Natural killer cell treated with Interleukin-12 subunit alpha and Interleukin-12 subunit beta and Interleukin-15 and Interleukin-18, amount 100 ng/mL, for 72 hours (primary cell): Measurements from ENCODE around the gene LAPTM5. TPM values are rescaled to one million over a fixed set of nuclear protein-coding genes. Genes with fewer than 3 reads are reported as not detected.

Source experiments
- ATAC-seq, 2 donors: fragments of 150-1000 bp; cut with Tn5 transposase in 1 of 2; sonication (Bioruptor Pico), chemical (Tn5 transposase) in 1 of 2; 2 replicates each; pipeline ENCODE4 v1.10.0; 2021
- DNase-seq: peaks from one replicate; pipeline ENCODE4 v3.0.0; 2022; ENCODE audit warnings: low spot score
- H3K27ac Mint-ChIP-seq, 2 donors: 1 replicate in 1 of 2; 2 replicates in 1 of 2; pipeline ENCODE4 v1.8.0; 2022; ENCODE audit warnings: mixed read lengths in 2 of 2, mild to moderate bottlenecking in 1 of 2, moderate library complexity in 1 of 2
- H3K27me3 Mint-ChIP-seq, 2 donors: 1 replicate in 1 of 2; 2 replicates in 1 of 2; pipeline ENCODE4 v1.8.0; 2022; ENCODE audit warnings: mixed read lengths in 2 of 2
- H3K36me3 Mint-ChIP-seq: one replicate; pipeline ENCODE4 v1.8.0; 2022; ENCODE audit warnings: mixed read lengths
- H3K4me1 Mint-ChIP-seq, 2 donors: 1 replicate in 1 of 2; 2 replicates in 1 of 2; pipeline ENCODE4 v1.8.0; 2022; ENCODE audit warnings: low read depth in 2 of 2, mixed read lengths in 2 of 2, mild to moderate bottlenecking in 1 of 2
- H3K4me3 Mint-ChIP-seq: one replicate; pipeline ENCODE4 v1.8.0; 2022; ENCODE audit warnings: mixed read lengths
- H3K9me3 Mint-ChIP-seq: 2 replicates; pipeline ENCODE4 v1.8.0; 2022; ENCODE audit warnings: mixed read lengths
- total RNA-seq, 2 donors: library from RNA; stranded (reverse); gene quantifications; one replicate each; pipeline ENCODE4 v1.2.3, GENCODE V29; 2022

The LAPTM5 gene
- total RNA-seq, 2 donors from 2014 or later = 150 to 153 TPM

GRCh38 chr1:30716646-30717045 lies 40.9 kb downstream of the LAPTM5 start:
- peaks cover 0 to 24% of the 10 kb centered on the region in 2 donors for H3K4me1 Mint-ChIP-seq
- H3K27ac Mint-ChIP-seq = no peak overlapping the region
- H3K27me3 Mint-ChIP-seq = peaks cover 0 to 3% of the 10 kb centered on the region in 2 donors
- H3K9me3 Mint-ChIP-seq = no peaks in the 10 kb centered on the region
- ATAC-seq = no peak
- H3K4me3 Mint-ChIP-seq = peak overlapping the region; percentile 51
- no peak for DNase-seq
- H3K36me3 Mint-ChIP-seq = no peaks in the 10 kb centered on the region

GRCh38 chr1:30715886-30716285 lies 41.7 kb downstream of the LAPTM5 start:
- ATAC-seq (no peak), DNase-seq (no peak)
- H3K36me3 Mint-ChIP-seq = no peaks in the 10 kb centered on the region
- H3K4me1 Mint-ChIP-seq = peaks cover 0 to 24% of the 10 kb centered on the region in 2 donors
- no peak overlapping the region for H3K4me3 Mint-ChIP-seq
- H3K27ac Mint-ChIP-seq = no peak overlapping the region
- H3K27me3 Mint-ChIP-seq = peaks cover 0 to 5% of the 10 kb centered on the region in 2 donors
- no peaks in the 10 kb centered on the region for H3K9me3 Mint-ChIP-seq

GRCh38 chr1:30715216-30715615 lies 42.4 kb downstream of the LAPTM5 start:
- ATAC-seq = no peak
- no peaks in the 10 kb centered on the region for H3K9me3 Mint-ChIP-seq
- H3K36me3 Mint-ChIP-seq = no peaks in the 10 kb centered on the region
- DNase-seq = no peak
- no peak overlapping the region for H3K27ac Mint-ChIP-seq
- H3K4me3 Mint-ChIP-seq = no peak overlapping the region
- peaks cover 0 to 5% of the 10 kb centered on the region in 2 donors for H3K27me3 Mint-ChIP-seq
- H3K4me1 Mint-ChIP-seq = peaks cover 0 to 22% of the 10 kb centered on the region in 2 donors

- H3K4me3 Mint-ChIP-seq = no peak overlapping the region
- ATAC-seq = no peak
- no peak overlapping the region for H3K27ac Mint-ChIP-seq
- DNase-seq = no peak
- no peaks in the 10 kb centered on the region for H3K9me3 Mint-ChIP-seq
- H3K27me3 Mint-ChIP-seq = peaks cover 0 to 8% of the 10 kb centered on the region in 2 donors
- peaks cover 0 to 21% of the 10 kb centered on the region in 2 donors for H3K4me1 Mint-ChIP-seq
- H3K36me3 Mint-ChIP-seq = no peaks in the 10 kb centered on the region
These were observed 43.0 kb downstream of the LAPTM5 start for GRCh38 chr1:30714536-30715090.

- H3K27ac Mint-ChIP-seq = no peak overlapping the region
- no peaks in the 10 kb centered on the region for H3K36me3 Mint-ChIP-seq
- H3K4me3 Mint-ChIP-seq = no peak overlapping the region
- peaks cover 0 to 17% of the 10 kb centered on the region in 2 donors for H3K4me1 Mint-ChIP-seq
- H3K9me3 Mint-ChIP-seq = no peaks in the 10 kb centered on the region
- peaks cover 0 to 8% of the 10 kb centered on the region in 2 donors for H3K27me3 Mint-ChIP-seq
- DNase-seq = no peak
- no peak for ATAC-seq
These were observed 43.5 kb downstream of the LAPTM5 start for GRCh38 chr1:30714025-30714424.

- Mint-ChIP-seq H3K9me3 (no peaks in the 10 kb centered on the region), H3K27ac (no peak overlapping the region), H3K4me3 (no peak overlapping the region), H3K36me3 (no peaks in the 10 kb centered on the region), H3K27me3 (peaks cover 3 to 10% of the 10 kb centered on the region in 2 donors), H3K4me1 (peaks cover 1 to 14% of the 10 kb centered on the region in 2 donors)
- DNase-seq (no peak), ATAC-seq (no peak)
These were observed 44.3 kb downstream of the LAPTM5 start for GRCh38 chr1:30713311-30713710.

GRCh38 chr1:30712583-30712982 lies 45.0 kb downstream of the LAPTM5 start:
- Mint-ChIP-seq H3K4me1 (peaks cover 5 to 10% of the 10 kb centered on the region in 2 donors), H3K9me3 (no peaks in the 10 kb centered on the region), H3K36me3 (no peaks in the 10 kb centered on the region), H3K27me3 (peaks cover 8 to 12% of the 10 kb centered on the region in 2 donors), H3K4me3 (no peak overlapping the region), H3K27ac (no peak overlapping the region)
- no peak for ATAC-seq
- no peak for DNase-seq

- no peak for DNase-seq
- ATAC-seq = no peak
- Mint-ChIP-seq H3K4me1 (peaks cover 0 to 5% of the 10 kb centered on the region in 2 donors), H3K9me3 (no peaks in the 10 kb centered on the region), H3K4me3 (no peak overlapping the region), H3K27me3 (peaks cover 8 to 16% of the 10 kb centered on the region in 2 donors), H3K36me3 (no peaks in the 10 kb centered on the region), H3K27ac (no peak overlapping the region)
These were observed 47.2 kb downstream of the LAPTM5 start for GRCh38 chr1:30710407-30710806.

GRCh38 chr1:30708361-30708728 lies 49.2 kb downstream of the LAPTM5 start:
- Mint-ChIP-seq H3K4me1 (peaks cover 0 to 5% of the 10 kb centered on the region in 2 donors), H3K36me3 (no peaks in the 10 kb centered on the region), H3K27me3 (peaks cover 8 to 16% of the 10 kb centered on the region in 2 donors), H3K9me3 (no peaks in the 10 kb centered on the region), H3K4me3 (no peak overlapping the region), H3K27ac (no peak overlapping the region)
- DNase-seq (no peak), ATAC-seq (no peak)

- Mint-ChIP-seq H3K27ac (no peak overlapping the region), H3K4me1 (peaks cover 0 to 5% of the 10 kb centered on the region in 2 donors)
- ATAC-seq = peak; percentile 57 to 66
These were observed 49.9 kb downstream of the LAPTM5 start for GRCh38 chr1:30707412-30708360.

GRCh38 chr1:30706528-30706927 lies 51.0 kb downstream of the LAPTM5 start:
- Mint-ChIP-seq H3K27me3 (peaks cover 8 to 12% of the 10 kb centered on the region in 2 donors), H3K4me1 (peaks cover 0 to 5% of the 10 kb centered on the region in 2 donors), H3K9me3 (no peaks in the 10 kb centered on the region), H3K27ac (no peak overlapping the region), H3K4me3 (no peak overlapping the region), H3K36me3 (no peaks in the 10 kb centered on the region)
- no peak for ATAC-seq
- DNase-seq = no peak

More at GRCh38 chr1:30707412-30708360, 49.9 kb downstream of the LAPTM5 start:
- DNase-seq = no peak
- no peak overlapping the region for H3K4me3 Mint-ChIP-seq
- peaks cover 8 to 16% of the 10 kb centered on the region in 2 donors for H3K27me3 Mint-ChIP-seq
- H3K36me3 Mint-ChIP-seq = no peaks in the 10 kb centered on the region
- H3K9me3 Mint-ChIP-seq = no peaks in the 10 kb centered on the region

- Mint-ChIP-seq H3K9me3 (no peaks in the 10 kb centered on the region), H3K27me3 (peaks cover 8 to 12% of the 10 kb centered on the region in 2 donors), H3K4me3 (no peak overlapping the region), H3K27ac (no peak overlapping the region), H3K4me1 (peaks cover 0 to 5% of the 10 kb centered on the region in 2 donors), H3K36me3 (no peaks in the 10 kb centered on the region)
- ATAC-seq (no peak), DNase-seq (no peak)
These were observed 51.9 kb downstream of the LAPTM5 start for GRCh38 chr1:30705698-30706097.

GRCh38 chr1:30704765-30705509 lies 52.6 kb downstream of the LAPTM5 start:
- DNase-seq = no peak
- H3K27ac Mint-ChIP-seq = no peak overlapping the region
- no peaks in the 10 kb centered on the region for H3K9me3 Mint-ChIP-seq
- H3K4me1 Mint-ChIP-seq = peaks cover 0 to 5% of the 10 kb centered on the region in 2 donors
- H3K4me3 Mint-ChIP-seq = no peak overlapping the region
- no peaks in the 10 kb centered on the region for H3K36me3 Mint-ChIP-seq
- peaks cover 8 to 9% of the 10 kb centered on the region in 2 donors for H3K27me3 Mint-ChIP-seq
- ATAC-seq = no peak
